Glutamatergic neuron (in vitro differentiated cells): Measurements from ENCODE around the gene PMM1. TPM values are rescaled to one million over a fixed set of nuclear protein-coding genes. Genes with fewer than 3 reads are reported as not detected.
"Not testable (repeated sequence)": the region's sequence is repeated elsewhere in the genome, so short reads cannot be mapped to it uniquely, and the experiment has no call there.

ENCODE experiments used
- DNase-seq: peaks from one replicate; pipeline ENCODE4 v3.0.0; 2022
- H3K27ac Mint-ChIP-seq: one replicate; pipeline ENCODE4 v1.8.0; 2020; ENCODE audit warnings: mild to moderate bottlenecking, mixed read lengths, inconsistent platforms; ENCODE audit not compliant: unreplicated experiment
- H3K27me3 Mint-ChIP-seq: one replicate; pipeline ENCODE4 v1.8.0; 2020; ENCODE audit warnings: mild to moderate bottlenecking, moderate library complexity, mixed read lengths, inconsistent platforms; ENCODE audit not compliant: unreplicated experiment
- H3K36me3 Mint-ChIP-seq: one replicate; pipeline ENCODE4 v1.8.0; 2020; ENCODE audit warnings: mild to moderate bottlenecking, mixed read lengths, inconsistent platforms; ENCODE audit not compliant: unreplicated experiment
- H3K4me1 Mint-ChIP-seq: one replicate; pipeline ENCODE4 v1.8.0; 2020; ENCODE audit warnings: mild to moderate bottlenecking, low read depth, mixed read lengths, inconsistent platforms; ENCODE audit not compliant: unreplicated experiment
- H3K4me3 Mint-ChIP-seq: one replicate; pipeline ENCODE4 v1.8.0; 2020; ENCODE audit warnings: mild to moderate bottlenecking, mixed read lengths, inconsistent platforms; ENCODE audit not compliant: unreplicated experiment
- H3K9me3 Mint-ChIP-seq: one replicate; pipeline ENCODE4 v1.8.0; 2020; ENCODE audit warnings: mild to moderate bottlenecking, moderate library complexity, mixed read lengths, inconsistent platforms; ENCODE audit not compliant: unreplicated experiment
- total RNA-seq: library from RNA; stranded (reverse); fragmentation: NEBNext Ultra II Directional; extraction: Animal tissue kit (Norgen Biotek cat#: 25700); gene quantifications from one replicate; pipeline ENCODE4 v1.2.1, GENCODE V29; 2021; ENCODE audit not compliant: unreplicated experiment
- TF ChIP-seq, protein P1 (sequence below): fragments of 200-600 bp; sonication (generic); IDR thresholded peaks from one replicate; pipeline ENCODE4 v1.5.0; 2021; ENCODE audit not compliant: partially characterized antibody, unreplicated experiment

The PMM1 gene
- total RNA-seq, 1 donor from 2014 or later: 35.0 TPM

- Mint-ChIP-seq H3K4me1 (peaks cover 5% of the 10 kb centered on the region), H3K27ac (no peak overlapping the region), H3K36me3 (no peaks in the 10 kb centered on the region), H3K9me3 (peaks cover 4% of the 10 kb centered on the region), H3K27me3 (peaks cover 6% of the 10 kb centered on the region), H3K4me3 (no peak overlapping the region)
- DNase-seq: no peak
- TF ChIP-seq, protein P1, sequence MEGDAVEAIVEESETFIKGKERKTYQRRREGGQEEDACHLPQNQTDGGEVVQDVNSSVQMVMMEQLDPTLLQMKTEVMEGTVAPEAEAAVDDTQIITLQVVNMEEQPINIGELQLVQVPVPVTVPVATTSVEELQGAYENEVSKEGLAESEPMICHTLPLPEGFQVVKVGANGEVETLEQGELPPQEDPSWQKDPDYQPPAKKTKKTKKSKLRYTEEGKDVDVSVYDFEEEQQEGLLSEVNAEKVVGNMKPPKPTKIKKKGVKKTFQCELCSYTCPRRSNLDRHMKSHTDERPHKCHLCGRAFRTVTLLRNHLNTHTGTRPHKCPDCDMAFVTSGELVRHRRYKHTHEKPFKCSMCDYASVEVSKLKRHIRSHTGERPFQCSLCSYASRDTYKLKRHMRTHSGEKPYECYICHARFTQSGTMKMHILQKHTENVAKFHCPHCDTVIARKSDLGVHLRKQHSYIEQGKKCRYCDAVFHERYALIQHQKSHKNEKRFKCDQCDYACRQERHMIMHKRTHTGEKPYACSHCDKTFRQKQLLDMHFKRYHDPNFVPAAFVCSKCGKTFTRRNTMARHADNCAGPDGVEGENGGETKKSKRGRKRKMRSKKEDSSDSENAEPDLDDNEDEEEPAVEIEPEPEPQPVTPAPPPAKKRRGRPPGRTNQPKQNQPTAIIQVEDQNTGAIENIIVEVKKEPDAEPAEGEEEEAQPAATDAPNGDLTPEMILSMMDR: no peak
Observed at GRCh38 chr22:41575533-41575932, 14.1 kb downstream of the PMM1 start.

DNA sequence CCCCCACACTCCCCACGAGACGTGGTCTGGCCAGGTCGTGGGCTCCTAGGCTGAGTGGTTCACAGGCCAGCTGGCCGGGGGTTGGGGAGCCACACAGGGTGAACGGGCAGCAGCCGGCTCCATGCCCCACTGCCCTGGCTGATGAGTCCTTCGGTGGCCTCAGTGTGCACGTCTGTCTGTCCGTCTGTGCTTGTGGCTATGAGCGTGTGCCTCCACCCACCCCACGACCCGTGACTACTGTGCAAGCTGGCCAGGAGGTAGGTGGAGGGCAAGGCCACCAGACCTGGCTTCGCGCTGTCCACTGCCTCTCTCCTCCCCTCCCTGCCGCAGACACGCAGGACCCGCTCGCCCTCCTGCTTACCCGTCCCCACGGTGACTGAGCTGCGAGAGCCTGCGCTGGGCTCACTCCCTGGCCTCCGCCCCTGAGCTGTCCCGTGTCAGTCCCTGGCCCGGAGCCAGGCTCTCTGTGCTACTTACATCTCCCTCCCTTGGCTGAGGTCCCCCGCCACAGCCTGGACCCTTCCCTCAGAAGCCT, 14.7 kb downstream of the PMM1 start:
- DNase-seq: no peak
- TF ChIP-seq, protein P1: no peak
- H3K27ac Mint-ChIP-seq: no peak overlapping the region
- H3K9me3 Mint-ChIP-seq: peaks cover 4% of the 10 kb centered on the region
- no peaks in the 10 kb centered on the region for H3K36me3 Mint-ChIP-seq
- peaks cover 5% of the 10 kb centered on the region for H3K4me1 Mint-ChIP-seq
- no peak overlapping the region for H3K4me3 Mint-ChIP-seq
- H3K27me3 Mint-ChIP-seq: peaks cover 6% of the 10 kb centered on the region

- DNase-seq: no peak
- Mint-ChIP-seq H3K27me3 (peaks cover 6% of the 10 kb centered on the region), H3K4me1 (peaks cover 5% of the 10 kb centered on the region), H3K27ac (no peak overlapping the region), H3K4me3 (no peak overlapping the region), H3K36me3 (no peaks in the 10 kb centered on the region), H3K9me3 (peaks cover 7% of the 10 kb centered on the region)
- TF ChIP-seq, protein P1: no peak
Observed at GRCh38 chr22:41573677-41574076, 16.0 kb downstream of the PMM1 start.

- H3K27me3 Mint-ChIP-seq, H3K4me3 Mint-ChIP-seq, H3K4me1 Mint-ChIP-seq, H3K36me3 Mint-ChIP-seq, DNase-seq, H3K9me3 Mint-ChIP-seq, H3K27ac Mint-ChIP-seq: not testable (repeated sequence)
Observed at GRCh38 chr22:41572305-41572704, 17.3 kb downstream of the PMM1 start.

DNA sequence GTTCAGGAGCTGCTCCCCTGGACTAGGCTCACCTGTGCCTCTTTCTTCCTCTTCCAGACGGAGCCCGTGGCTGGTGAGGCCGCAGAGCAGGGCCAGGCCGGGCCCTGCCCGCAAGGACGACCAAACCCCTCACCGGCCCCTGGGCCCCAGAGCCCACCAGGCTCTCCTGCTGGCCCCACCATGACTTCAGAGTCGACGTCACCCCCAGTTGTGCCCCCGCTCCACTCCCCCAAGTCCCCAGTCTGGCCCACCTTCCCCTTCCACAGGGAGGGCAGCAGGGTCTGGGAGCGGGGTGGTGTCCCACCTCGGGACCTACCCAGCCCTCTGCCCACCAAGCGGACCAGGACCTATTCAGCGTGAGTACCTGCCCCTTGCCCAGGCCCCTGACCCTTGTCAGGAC, 17.9 kb downstream of the PMM1 start:
- peaks cover 6% of the 10 kb centered on the region for H3K27me3 Mint-ChIP-seq
- no peak for DNase-seq
- peaks cover 7% of the 10 kb centered on the region for H3K9me3 Mint-ChIP-seq
- H3K27ac Mint-ChIP-seq: no peak overlapping the region
- no peak overlapping the region for H3K4me3 Mint-ChIP-seq
- peaks cover 2% of the 10 kb centered on the region for H3K4me1 Mint-ChIP-seq
- TF ChIP-seq, protein P1: no peak
- no peaks in the 10 kb centered on the region for H3K36me3 Mint-ChIP-seq
